Karpas-422 (cell line): Measurements from ENCODE around the gene TMEM88. TPM values are rescaled to one million over a fixed set of nuclear protein-coding genes. Genes with fewer than 3 reads are reported as not detected.
A peak's percentile ranks its signal among the peaks of the same experiment; 100 is the strongest.

Experiments
- DNase-seq: peaks from one replicate; pipeline ENCODE4 v3.0.0-alpha.2; 2015
- H2AFZ ChIP-seq: fragments of 200-600 bp; sonication (generic); 2 replicates; pipeline ENCODE4 v1.6.1; 2014; ENCODE audit warnings: antibody characterized with exemption, low read length, mixed read lengths
- H3K27ac ChIP-seq: fragments of 200-600 bp; sonication (generic); 2 replicates; pipeline ENCODE4 v1.5.1; 2014; ENCODE audit warnings: mild to moderate bottlenecking, low read length, moderate library complexity
- H3K27me3 ChIP-seq: fragments of 200-600 bp; sonication (generic); 2 replicates; pipeline ENCODE4 v1.6.1; 2014; ENCODE audit warnings: low read length, mixed read lengths
- H3K36me3 ChIP-seq: fragments of 200-600 bp; sonication (generic); 2 replicates; pipeline ENCODE4 v1.6.1; 2014; ENCODE audit warnings: low read length, mixed read lengths; ENCODE audit not compliant: insufficient read depth
- H3K4me1 ChIP-seq: fragments of 200-600 bp; sonication (generic); 2 replicates; pipeline ENCODE4 v1.6.1; 2014; ENCODE audit warnings: mild to moderate bottlenecking, low read length, mixed read lengths
- H3K4me2 ChIP-seq: fragments of 200-600 bp; sonication (generic); 2 replicates; pipeline ENCODE4 v1.6.1; 2014; ENCODE audit warnings: low read length, low read depth, mild to moderate bottlenecking; ENCODE audit not compliant: poor library complexity, severe bottlenecking
- H3K4me3 ChIP-seq: fragments of 200-600 bp; sonication (generic); 2 replicates; pipeline ENCODE4 v1.5.1; 2014; ENCODE audit warnings: mild to moderate bottlenecking, antibody characterized with exemption, low read length, mixed read lengths
- H3K79me2 ChIP-seq: fragments of 200-600 bp; sonication (generic); 2 replicates; pipeline ENCODE4 v1.6.1; 2014; ENCODE audit warnings: mild to moderate bottlenecking, low read length, mixed read lengths
- H3K9ac ChIP-seq: fragments of 200-600 bp; sonication (generic); 2 replicates; pipeline ENCODE4 v1.6.0; 2014; ENCODE audit warnings: low read length
- H3K9me2 ChIP-seq: fragments of 200-600 bp; sonication (generic), shearing (Covaris generic); replicated peaks from 2 replicates; pipeline ENCODE4 v1.6.0; 2014; ENCODE audit warnings: mild to moderate bottlenecking, low read length, moderate library complexity; ENCODE audit not compliant: insufficient read depth
- H3K9me3 ChIP-seq: fragments of 300-700, 200-600 bp; sonication (generic); 2 replicates; pipeline ENCODE4 v1.6.1; 2014; ENCODE audit warnings: low read length, mixed read lengths
- H4K20me1 ChIP-seq: fragments of 200-600 bp; sonication (generic); 2 replicates; pipeline ENCODE4 v1.6.1; 2014; ENCODE audit warnings: mild to moderate bottlenecking, antibody characterized with exemption, low read length, low read depth; ENCODE audit not compliant: insufficient read depth
- total RNA-seq: library from RNA; depleted of rRNA; stranded (reverse); fragments of >200 nt; shearing (Covaris generic); gene quantifications from 2 replicates; pipeline ENCODE4 v1.2.3, GENCODE V29; 2014; ENCODE audit warnings: low replicate concordance

TMEM88 gene
- total RNA-seq, 1 experiment from 2014 or later = 1.4 TPM

GRCh38 chr17:7839876-7840261 lies 15.0 kb upstream of the TMEM88 start:
- Histone ChIP-seq H3K4me3 (peak overlapping the region; percentile 88; the same call in 1 of the 2 replicates), H3K4me1 (peaks cover 61% of the 10 kb centered on the region), H3K9me2 (no peaks in the 10 kb centered on the region), H3K9me3 (no peaks in the 10 kb centered on the region), H3K4me2 (peak overlapping the region; percentile 96), H2AFZ (no peak overlapping the region), H3K79me2 (peaks cover 31% of the 10 kb centered on the region), H3K9ac (peak overlapping the region; percentile 92), H3K27ac (peak overlapping the region; percentile 95), H4K20me1 (no peaks in the 10 kb centered on the region; the same call in 1 of the 2 replicates), H3K36me3 (no peaks in the 10 kb centered on the region), H3K27me3 (no peaks in the 10 kb centered on the region)
- peak; percentile 88 for DNase-seq

DNA sequence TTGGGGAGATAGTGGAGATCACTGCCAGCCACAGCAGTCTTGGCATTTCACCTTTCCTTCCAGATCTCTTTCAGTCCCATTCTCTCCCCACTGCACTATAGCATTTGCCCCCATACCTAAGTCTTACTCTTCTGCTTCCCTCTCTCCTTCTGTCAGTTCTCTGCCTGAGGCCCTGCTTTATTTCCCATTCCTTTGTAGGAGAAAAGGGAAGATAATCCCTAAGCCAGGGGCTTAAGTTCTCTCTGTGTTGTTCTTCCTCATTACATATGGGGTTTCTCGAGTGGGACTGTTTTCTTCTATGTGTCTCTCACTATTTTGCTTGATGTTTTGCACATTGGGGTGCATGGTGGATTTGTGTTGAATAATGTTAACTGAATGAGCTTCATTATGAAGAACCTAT lies 14.4 kb upstream of the TMEM88 start:
- Histone ChIP-seq H3K36me3 (no peaks in the 10 kb centered on the region), H3K27ac (peak overlapping the region; percentile 95), H4K20me1 (peaks cover 5% of the 10 kb centered on the region; the same call in 1 of the 2 replicates), H3K9me2 (no peaks in the 10 kb centered on the region), H3K9ac (peak overlapping the region; percentile 92), H3K4me2 (peak overlapping the region; percentile 96), H3K27me3 (no peaks in the 10 kb centered on the region), H3K4me3 (peak overlapping the region; percentile 88), H3K79me2 (peaks cover 37% of the 10 kb centered on the region), H2AFZ (no peak overlapping the region), H3K4me1 (peaks cover 63% of the 10 kb centered on the region), H3K9me3 (no peaks in the 10 kb centered on the region)
- no peak for DNase-seq

- Histone ChIP-seq H3K4me3 (peak overlapping the region; percentile 88), H3K79me2 (peaks cover 40% of the 10 kb centered on the region), H4K20me1 (peaks cover 8% of the 10 kb centered on the region; the same call in 1 of the 2 replicates), H3K9me3 (no peaks in the 10 kb centered on the region), H2AFZ (no peak overlapping the region), H3K27ac (peak overlapping the region; percentile 95), H3K27me3 (no peaks in the 10 kb centered on the region), H3K4me2 (peak overlapping the region; percentile 96), H3K9ac (peak overlapping the region; percentile 92), H3K4me1 (peaks cover 65% of the 10 kb centered on the region), H3K36me3 (no peaks in the 10 kb centered on the region), H3K9me2 (no peaks in the 10 kb centered on the region)
- DNase-seq = no peak
Observed at GRCh38 chr17:7840875-7841274, 14.0 kb upstream of the TMEM88 start.

DNA sequence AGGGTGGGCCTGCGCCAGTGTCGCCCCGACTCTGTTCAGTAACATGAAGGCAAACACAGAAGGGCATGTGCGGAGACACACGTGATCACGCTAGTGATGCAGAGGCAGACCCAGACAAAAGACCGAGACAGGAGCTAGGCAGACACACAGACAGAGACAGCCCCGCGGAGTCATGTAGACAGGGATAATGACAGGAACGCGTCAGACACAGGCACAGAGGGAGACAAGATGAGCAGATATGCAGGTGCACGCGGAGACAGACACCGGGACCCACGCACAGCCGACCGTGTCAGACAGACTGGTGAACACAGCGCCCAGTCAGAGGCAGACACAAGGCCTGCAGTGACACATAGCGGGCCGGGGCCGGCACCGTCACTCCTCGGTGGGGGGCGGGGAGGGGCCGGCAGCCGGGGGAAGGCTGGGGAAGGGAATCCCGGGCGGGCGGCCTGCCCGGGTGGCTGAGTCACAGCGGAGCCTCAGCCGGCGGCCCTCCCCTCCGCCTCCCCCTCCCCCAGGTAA lies 13.4 kb upstream of the TMEM88 start:
- Histone ChIP-seq H3K4me1 (peaks cover 59% of the 10 kb centered on the region), H3K4me3 (peak overlapping the region; percentile 88), H3K79me2 (peaks cover 43% of the 10 kb centered on the region), H3K9me2 (no peaks in the 10 kb centered on the region), H3K9ac (peak overlapping the region; percentile 92), H3K4me2 (peak overlapping the region; percentile 96), H2AFZ (no peak overlapping the region), H3K27me3 (no peaks in the 10 kb centered on the region), H3K9me3 (no peaks in the 10 kb centered on the region), H3K27ac (peak overlapping the region; percentile 95), H4K20me1 (peaks cover 8% of the 10 kb centered on the region; the same call in 1 of the 2 replicates), H3K36me3 (no peaks in the 10 kb centered on the region; the same call in 1 of the 2 replicates)
- DNase-seq = peak; percentile 84

DNA sequence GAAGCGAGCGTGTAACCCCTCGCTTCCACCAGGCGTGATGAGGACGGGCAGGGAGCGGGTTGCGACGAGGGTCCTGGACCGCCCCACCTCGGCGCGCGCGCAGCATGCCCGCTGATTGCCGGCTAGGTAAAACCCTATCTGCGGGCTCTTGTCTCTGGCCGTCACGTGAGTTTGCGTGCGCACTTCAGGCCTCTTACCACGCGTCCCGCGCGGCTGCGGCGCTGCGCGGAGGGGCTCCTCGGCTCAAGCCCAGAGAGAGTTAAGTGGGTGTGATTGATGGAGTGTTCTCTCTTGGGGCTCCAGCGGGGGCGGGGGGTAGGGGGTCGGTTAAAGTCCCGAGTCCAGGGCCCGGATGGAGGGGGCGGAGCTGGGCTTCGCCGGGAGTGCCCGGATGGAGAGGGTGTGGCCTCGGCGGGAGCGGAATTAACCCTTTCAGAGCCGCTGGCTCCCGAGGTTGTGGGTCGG lies 12.9 kb upstream of the TMEM88 start:
- Histone ChIP-seq H3K9me3 (no peaks in the 10 kb centered on the region), H3K4me3 (peak overlapping the region; percentile 88), H3K36me3 (no peaks in the 10 kb centered on the region; the same call in 1 of the 2 replicates), H3K9me2 (no peaks in the 10 kb centered on the region), H2AFZ (no peak overlapping the region), H3K4me1 (peaks cover 54% of the 10 kb centered on the region), H3K9ac (peak overlapping the region; percentile 92), H4K20me1 (peaks cover 8% of the 10 kb centered on the region; the same call in 1 of the 2 replicates), H3K27me3 (no peaks in the 10 kb centered on the region), H3K79me2 (peaks cover 44% of the 10 kb centered on the region), H3K27ac (peak overlapping the region; percentile 95), H3K4me2 (peak overlapping the region; percentile 96)
- peak; percentile 98 for DNase-seq

GRCh38 chr17:7842380-7843256 lies 12.2 kb upstream of the TMEM88 start:
- Histone ChIP-seq H2AFZ (no peak overlapping the region), H3K4me3 (peak overlapping the region; percentile 88)

DNA sequence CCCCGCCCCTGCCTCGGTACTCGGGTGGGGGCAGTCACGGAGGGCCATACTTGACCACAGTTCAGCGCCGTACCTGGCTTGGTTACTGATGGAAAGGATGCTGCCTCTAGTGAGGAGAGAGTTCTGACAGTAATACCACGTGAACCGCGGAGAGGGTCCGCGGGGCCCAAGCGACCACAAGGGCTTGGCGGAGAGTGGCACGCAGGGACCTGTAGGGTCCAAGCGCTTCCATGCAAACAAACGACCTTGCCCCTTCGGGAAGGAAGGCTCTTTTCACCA lies 11.7 kb upstream of the TMEM88 start:
- H2AFZ ChIP-seq = no peak overlapping the region
- H3K9ac ChIP-seq = peak overlapping the region; percentile 92
- H3K9me3 ChIP-seq = no peaks in the 10 kb centered on the region
- H4K20me1 ChIP-seq = peaks cover 8% of the 10 kb centered on the region; the same call in 1 of the 2 replicates
- H3K36me3 ChIP-seq = no peaks in the 10 kb centered on the region; the same call in 1 of the 2 replicates
- H3K9me2 ChIP-seq = no peaks in the 10 kb centered on the region
- peak overlapping the region; percentile 88 for H3K4me3 ChIP-seq
- H3K4me2 ChIP-seq = peak overlapping the region; percentile 96
- H3K27me3 ChIP-seq = no peaks in the 10 kb centered on the region
- peaks cover 44% of the 10 kb centered on the region for H3K79me2 ChIP-seq
- peak; percentile 76 for DNase-seq
- H3K4me1 ChIP-seq = peaks cover 44% of the 10 kb centered on the region
- peak overlapping the region; percentile 95 for H3K27ac ChIP-seq

More at GRCh38 chr17:7842380-7843256, 12.2 kb upstream of the TMEM88 start:
- peak overlapping the region; percentile 96 for H3K4me2 ChIP-seq
- no peaks in the 10 kb centered on the region for H3K9me3 ChIP-seq
- peak; percentile 84 for DNase-seq
- no peaks in the 10 kb centered on the region; the same call in 1 of the 2 replicates for H3K36me3 ChIP-seq
- H3K9ac ChIP-seq = peak overlapping the region; percentile 92
- H3K4me1 ChIP-seq = peaks cover 47% of the 10 kb centered on the region
- H3K9me2 ChIP-seq = no peaks in the 10 kb centered on the region
- H3K27me3 ChIP-seq = no peaks in the 10 kb centered on the region
- peaks cover 44% of the 10 kb centered on the region for H3K79me2 ChIP-seq
- peaks cover 8% of the 10 kb centered on the region; the same call in 1 of the 2 replicates for H4K20me1 ChIP-seq
- H3K27ac ChIP-seq = peak overlapping the region; percentile 95
